A204.1 (cell line): ENCODE results near the gene ECD.
"Not testable (repeated sequence)": the region's sequence is repeated elsewhere in the genome, so short reads cannot be mapped to it uniquely, and the experiment has no call there.

ENCODE experiments used
- FAIRE-seq: peaks from 2 replicates; lab custom pipeline; 2012; peaks lifted over from hg19 to GRCh38; lab: Jason Lieb, UNC

ECD gene

DNA sequence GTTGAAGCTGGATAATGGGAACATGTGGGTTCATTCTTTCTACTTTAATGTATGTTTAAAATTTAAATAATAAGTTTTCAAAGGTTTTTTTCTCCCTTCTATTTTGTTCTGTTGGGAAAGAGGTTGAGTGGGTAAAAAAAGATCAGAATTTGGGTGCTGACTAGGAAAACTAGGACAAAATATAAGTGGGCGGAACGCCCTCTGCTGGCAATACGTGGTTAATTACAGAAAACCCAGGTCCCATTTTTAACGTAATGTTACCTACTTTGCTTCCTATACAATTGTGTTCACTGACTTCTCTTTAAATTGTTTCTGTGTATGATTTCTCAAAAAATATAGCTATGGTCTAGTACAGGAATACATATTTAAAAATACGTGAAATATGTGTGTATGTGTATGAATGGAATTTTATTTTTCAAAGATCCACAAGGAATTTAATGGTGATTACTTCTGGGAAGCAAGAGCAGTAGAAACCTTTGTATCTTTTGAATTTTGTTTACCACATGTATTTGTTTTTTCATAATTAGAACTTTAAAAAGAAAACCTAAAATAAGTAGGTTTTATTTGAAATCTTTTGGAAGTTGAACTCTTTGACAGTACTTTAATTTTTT, 8.7 kb downstream of the ECD start:
- FAIRE-seq: peak; percentile 98

DNA sequence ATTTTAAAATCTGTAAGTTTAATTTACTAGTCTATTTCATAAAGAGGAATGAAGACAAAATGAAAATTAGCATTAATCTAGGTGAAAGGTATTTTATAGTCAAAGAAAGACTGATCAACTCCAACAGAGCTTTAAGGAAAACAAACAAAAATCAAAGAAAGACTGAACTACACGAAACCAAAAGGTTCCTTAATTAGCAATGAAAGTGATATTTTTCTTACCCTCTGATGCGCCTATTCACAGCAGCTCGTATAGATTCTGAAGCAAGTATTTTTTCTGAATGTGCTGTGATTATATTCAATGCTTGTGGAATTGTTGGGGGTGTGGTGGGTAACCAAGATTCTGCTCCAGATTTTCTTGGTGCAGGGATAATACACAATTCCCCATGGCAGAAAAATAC, 11.8 kb downstream of the ECD start:
- FAIRE-seq: no peak

DNA sequence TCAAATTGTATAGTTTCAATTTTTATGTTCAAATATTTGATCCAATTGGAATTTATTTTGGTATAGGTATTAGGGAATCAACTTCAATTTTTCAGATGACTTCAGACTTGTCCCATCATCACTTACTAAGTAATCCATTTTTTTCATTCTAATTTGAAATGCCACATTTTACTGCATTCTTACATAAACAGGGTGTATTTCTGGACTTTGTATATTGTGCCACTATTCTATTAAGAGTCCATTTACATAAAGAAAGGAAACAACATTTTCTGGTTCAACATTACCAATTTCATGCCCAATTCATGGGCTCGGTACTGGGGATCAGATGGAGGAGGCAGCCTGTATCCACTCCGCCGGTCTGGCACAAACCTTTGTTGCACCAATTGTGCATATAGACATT, 15.8 kb downstream of the ECD start:
- FAIRE-seq: no peak

DNA sequence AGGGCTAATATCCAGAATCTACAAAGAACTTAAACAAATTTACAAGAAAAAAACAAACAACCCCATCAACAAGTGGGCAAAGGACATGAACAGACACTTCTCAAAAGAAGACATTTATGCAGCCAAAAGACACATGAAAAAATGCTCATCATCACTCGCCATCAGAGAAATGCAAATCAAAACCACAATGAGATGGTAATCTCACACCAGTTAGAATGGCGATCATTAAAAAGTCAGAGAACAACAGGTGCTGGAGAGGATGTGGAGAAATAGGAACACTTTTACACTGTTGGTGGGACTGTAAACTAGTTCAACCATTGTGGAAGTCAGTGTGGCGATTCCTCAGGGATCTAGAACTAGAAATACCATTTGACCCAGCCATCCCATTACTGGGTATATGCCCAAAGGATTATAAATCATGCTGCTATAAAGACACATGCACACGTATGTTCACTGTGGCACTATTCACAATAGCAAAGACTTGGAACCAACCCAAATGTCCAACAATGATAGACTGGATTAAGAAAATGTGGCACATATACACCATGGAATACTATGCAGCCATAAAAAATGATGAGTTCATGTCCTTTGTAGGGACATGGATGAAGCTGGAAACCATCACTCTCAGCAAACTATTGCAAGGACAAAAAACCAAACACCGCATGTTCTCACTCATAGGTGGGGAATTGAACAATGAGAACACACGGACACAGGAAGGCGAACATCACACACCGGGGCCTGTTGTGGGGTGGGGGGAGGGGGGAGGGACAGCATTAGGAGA, 17.0 kb downstream of the ECD start:
- FAIRE-seq: not testable (repeated sequence)

DNA sequence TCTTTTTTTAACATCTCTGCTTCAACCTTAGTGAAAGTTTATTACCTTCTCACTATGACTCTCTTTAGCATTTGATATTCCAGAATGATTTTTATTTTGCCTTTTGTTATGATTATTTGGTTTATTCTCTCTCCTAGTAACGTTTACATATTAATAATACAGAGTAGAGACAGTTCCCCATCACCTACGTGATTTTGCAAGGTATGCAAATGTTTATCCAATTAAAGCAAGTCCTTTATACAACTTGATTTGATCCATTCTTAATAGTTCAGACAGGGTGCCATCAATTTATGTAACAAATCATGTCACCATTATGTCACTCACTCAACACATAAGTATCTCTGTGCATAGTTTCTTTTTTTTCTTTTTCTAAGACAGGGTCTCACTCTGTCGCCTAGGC, 26.2 kb downstream of the ECD start:
- FAIRE-seq: no peak

DNA sequence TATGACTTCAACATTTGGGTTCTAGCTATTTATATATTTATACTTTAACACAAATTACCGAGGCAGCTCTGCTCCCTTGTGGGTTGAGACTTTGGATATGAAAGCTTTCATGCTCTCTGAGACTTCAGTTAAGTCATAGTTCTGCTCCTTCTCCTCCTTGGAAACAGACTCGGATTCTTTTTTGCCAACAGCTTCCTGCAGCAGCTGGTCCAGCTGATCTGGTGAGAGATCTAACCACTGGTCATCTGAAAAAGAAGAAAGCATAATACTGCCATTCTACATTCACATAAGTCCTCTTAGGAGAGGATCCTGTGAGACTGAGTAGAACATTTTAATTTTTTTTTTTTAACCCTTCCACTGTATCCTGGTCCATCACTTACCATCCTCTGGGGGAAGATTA, 28.6 kb downstream of the ECD start:
- no peak for FAIRE-seq

DNA sequence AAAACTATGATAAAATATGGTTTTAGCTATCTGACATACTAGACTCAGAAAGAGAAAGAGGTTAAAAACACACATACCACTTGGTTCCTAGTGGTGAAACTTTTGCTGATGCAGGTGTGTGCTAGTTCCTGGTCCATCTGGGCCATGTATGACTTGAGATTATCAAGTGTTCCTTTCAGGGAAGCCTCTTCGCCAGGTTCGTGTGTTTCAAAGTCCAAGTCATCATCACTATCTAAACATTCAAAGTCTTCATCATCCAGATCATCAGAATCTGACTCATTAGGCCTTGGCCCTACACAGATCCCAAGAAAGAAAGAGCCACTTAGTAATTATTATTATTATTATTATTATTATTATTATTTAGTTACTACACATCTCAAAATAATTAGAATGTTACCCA, 31.2 kb downstream of the ECD start:
- FAIRE-seq: no peak

DNA sequence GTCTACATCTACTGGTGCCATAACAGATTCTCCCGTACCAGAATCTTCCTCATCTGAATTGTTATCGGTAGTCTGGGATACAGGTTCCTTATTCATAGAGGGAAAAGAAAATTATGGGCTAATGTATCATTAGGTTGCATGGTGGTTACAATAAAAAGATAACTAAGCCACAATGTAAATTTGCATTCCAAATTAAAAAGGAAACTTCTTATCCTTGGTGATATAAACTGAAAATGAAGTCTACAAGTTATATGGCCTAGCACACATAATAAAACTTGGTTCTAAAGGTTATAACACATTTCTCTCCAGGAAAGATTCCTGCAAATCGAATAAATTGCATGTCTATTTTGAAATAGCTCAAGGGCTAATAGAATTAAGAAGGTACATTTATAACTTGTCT, 33.1 kb downstream of the ECD start:
- no peak for FAIRE-seq

DNA sequence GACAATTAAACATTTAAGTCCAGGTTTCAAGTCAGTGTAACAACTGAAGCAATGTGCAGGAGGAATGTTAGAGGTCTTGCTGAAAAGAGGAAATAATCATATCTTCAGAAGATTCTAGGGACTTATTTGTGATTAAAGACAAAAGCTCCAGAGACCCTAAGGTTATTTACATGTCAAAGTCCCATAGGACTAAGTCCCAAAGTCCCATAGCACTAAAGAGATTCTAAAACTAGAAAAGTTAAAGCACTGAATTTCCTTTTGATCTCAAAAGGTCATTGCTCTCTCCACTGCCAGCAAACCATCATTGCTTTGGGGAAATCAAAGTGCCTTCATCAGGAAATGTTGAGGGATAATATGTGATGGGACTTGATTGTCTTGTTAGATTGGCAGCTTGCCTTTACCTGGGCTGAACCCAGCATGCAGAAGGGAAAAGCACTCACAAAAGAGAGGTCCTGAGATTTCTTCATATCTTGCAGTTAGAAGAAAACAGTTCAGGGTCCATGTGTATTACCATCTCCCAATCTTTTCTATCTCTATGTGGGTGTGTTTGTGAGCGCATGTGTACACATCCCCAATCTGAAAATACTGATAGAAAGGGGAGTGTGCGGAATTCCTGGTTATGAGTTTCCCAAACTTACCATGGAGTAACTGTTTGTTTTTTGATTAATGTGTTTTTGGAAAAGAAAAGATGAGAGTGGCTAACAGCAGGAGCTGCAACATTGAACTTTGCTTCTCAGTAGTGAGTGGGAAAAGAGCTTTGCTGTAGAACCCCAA, 35.7 kb downstream of the ECD start:
- no peak for FAIRE-seq

DNA sequence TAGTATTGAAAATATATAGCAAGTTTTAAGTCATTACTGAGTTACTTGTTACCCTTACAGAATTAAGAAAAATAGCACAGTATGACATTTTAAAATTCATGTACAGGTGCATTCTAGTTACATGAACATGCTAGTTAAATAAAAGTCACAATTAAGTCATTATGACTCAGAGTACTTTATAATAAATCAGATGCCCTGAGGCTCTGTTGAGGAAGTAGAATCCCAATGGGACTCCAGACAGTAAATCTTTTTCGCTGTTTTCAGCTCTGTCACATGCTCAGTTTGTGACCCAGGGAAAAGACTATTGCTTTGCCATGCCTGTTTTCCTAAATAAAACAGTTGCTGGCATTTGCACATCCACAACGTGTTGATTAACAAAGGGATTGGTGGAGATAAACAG, 36.5 kb downstream of the ECD start:
- FAIRE-seq: no peak

DNA sequence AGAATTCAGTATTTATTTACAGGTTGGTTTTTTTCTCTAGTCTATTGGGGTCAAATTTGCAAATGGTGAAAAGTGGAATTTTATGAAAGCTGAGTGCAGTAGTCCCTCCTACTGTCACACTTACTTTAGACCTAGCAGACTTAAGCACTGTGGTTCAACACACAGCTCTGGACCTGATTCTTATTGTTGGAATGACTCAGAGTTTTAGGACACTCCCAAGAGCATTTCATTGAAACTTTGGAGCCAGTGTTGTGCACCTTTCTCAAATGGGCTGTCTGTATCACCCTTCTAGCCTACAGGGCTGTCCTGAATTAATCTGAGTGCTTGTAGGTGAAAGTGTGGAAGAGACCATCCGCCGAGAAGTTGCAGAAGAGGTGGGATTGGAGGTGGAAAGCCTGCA, 41.5 kb downstream of the ECD start:
- no peak for FAIRE-seq

DNA sequence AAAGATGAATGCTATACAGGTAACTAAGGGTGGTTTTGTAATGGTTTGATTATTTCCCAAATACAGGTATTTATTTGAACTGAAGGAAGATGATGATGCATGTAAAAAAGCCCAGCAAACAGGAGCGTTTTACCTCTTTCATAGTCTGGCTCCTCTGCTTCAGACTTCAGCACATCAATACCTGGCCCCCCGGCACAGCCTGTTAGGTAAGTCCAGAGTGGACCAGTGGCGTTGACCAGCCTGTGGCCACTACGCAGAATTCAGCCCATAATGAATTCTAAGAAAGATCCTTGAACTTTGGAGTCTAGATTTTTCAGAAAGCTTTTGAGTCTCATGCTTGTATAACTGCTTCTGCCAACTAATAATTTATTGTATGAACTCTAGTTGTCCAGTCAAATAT, 47.9 kb downstream of the ECD start:
- FAIRE-seq: no peak

DNA sequence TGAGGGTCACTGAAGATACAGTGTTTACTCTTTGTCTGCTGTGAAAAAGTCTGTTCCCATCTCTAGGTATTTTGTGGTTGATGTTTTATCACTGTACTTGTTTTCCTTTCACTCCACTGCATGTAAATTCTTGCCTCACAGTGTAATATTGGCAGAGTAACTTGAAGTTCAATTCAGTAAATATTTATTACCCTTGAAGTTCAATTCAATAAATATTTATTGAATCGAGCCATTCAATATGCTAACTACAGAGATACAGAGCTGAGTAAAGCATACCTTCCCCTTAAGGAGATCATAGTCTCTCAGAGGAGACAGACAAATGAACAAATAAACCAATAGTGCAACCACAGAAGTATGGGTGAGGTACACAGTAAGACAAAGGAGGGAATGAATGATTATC, 48.4 kb downstream of the ECD start:
- FAIRE-seq: no peak

DNA sequence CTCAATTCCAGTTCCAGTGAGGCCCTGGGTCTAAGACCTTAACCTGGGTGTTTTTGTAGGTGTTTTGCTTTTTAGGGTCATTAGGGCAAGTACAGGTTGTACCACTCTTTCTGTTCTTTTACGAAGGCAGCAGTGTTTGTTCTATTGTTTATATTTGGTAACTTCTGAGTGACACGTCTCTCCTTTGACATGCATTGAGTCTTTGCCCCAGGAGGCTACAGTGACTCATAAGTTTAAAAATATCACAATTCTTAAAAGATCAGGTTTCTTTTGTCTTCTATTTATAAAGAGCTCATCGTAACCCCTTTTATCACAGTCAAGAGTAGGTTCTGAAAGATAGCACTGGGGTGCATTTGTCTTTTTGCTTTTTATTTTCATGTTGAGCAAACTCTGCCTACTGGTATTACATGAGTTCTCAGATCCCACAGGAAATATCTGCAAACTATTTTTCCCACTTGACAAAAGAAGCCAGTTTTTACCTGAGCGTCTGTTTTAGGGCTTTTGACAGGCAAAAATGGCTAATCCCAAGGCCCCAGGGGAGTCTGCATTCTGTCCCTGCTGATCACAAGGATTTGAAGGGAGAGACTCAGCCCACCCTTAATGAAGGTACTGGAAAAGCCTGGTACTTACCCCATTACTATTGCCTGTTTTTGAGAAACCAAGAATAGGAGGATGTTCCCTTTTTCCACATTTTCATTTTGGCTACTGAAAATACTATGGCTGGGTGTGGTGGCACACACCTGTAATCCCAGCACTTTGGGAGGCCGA, 49.6 kb downstream of the ECD start:
- FAIRE-seq: no peak

DNA sequence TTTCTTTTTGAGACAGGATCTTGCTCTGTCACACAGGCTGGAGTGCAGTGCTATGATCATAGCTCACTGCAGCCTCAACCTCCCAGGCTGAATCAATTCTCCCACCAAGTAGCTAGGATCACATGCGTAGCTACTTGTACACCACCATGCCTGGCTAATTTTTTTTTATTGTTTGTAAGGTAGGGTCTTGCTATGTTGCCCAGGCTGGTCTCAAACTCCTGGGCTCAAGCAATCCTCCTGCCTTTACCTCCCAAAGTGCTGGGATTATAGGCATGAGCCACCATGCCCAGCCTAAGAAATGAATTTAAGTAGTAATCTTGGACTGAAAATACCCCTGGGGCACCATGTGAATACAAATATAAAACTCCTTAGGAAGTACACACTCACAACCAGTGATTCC, 51.8 kb downstream of the ECD start:
- no peak for FAIRE-seq

DNA sequence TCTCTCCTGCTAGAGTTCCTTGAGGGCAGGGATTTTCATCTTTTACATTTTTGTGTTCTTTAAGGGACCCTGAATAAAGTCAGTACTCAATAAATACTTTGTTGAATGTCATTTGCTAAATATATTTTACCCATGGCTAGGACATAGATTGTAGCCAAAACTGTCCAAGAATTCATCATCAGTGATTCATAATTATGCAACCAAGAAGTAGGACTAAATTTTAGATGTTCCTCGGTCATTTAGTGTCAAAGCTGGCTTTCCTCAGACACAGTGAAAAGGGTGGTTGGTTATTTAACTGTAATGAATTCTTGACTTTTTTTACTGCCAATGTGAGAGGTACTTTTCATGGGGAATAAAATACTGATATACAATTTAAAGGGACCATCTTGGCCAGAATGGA, 54.3 kb downstream of the ECD start:
- FAIRE-seq: no peak

DNA sequence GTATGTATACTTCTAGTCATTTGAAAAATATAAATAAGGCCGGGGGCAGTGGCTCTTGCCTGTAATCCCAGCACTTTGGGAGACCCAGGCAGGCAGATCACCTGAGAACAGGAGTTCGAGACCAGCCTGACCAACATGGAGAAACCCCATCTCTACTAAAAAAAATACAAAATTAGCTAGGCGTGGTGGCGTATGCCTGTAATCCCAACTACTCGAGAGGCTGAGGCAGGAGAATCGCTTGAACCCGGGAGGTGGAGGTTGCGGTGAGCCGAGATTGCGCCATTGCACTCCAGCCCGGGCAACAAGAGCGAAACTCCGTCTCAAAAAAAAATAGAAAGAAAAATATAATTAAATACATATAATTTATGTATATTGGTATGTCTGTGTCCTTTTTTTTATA, 55.8 kb downstream of the ECD start:
- FAIRE-seq: not testable (repeated sequence)

DNA sequence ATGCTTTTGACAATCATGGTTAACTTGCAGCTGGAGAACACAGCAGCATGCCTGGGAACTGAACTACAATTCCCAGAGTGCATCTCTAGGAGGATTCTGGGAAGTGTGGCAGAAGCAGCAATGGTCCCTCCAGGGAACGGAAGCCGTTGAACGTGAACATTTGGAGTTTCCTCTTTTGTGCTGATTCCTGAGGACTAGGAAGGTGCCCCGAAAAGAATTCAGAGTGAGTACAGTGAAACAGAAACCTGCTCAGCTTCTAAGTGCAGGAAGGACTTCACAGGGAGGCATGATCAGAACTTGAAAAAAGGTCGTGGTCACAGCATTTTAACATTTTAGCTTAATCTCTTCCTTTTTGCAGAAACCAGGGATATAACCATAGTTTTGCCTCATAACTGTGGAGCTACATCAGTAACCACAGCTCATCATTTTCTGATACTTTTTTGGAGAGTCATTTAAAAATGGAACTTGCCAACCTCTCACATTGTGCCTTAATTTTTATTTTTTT, 57.4 kb downstream of the ECD start, which contains the start of gene NUDT13:
Gene NUDT13, plus strand, starts transcription at position 111 of the 505 bp plus-strand sequence. CDS start 3,911 bp downstream, outside the sequence.
- FAIRE-seq: peak; percentile 29

DNA sequence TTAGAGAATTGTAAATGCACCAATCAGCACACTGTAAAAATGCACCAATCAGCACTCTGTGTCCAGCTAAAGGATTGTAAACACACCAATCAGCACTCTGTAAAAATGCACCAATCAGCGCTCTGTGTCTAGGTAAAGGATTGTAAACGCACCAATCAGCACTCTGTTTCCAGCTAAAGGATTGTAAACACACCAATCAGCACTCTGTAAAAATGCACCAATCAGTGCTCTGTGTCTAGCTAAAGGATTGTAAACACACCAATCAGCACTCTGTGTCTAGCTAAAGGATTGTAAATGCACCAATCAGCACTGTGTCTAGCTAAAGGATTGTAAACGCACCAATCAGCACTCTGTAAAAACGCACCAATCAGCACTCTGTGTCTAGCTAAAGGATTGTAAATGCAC, 58.6 kb downstream of the ECD start:
- not testable (repeated sequence) for FAIRE-seq

DNA sequence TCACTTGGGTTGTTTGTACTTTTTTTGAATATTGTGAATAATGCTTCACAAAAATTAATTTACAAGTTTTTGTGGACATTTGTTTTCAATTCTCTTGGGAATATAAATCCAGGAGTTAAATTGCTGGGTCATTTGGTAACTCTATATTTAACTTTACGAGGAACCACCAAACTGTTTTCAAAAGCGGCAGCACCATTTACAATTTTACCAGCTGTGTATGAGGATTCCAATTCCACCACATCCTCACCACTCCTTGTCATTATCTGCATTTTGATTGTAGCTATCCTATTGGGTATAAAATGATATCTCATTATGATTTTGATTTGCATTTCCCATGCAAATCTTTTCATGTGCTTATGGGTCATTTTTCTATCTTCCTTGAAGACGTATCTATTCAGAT, 61.5 kb downstream of the ECD start:
- FAIRE-seq: no peak

DNA sequence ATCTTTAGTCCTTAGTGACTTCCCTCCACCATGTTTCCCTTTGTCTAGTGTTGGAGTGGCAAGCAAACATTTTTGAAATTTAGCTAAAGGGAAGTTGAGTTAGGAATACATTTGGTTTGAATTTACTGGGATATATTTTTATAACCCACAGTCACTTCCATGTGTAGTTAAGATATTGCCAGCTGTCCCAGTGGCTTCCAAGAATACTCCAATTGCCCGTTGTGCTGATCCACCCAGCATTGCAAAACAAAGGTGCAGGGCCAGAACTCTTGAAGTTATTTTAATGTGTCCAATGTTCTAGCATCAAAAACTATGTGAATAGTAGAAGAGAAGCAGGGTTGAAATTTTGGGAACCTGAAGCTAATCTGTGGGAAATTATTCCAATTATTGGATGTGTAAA, 68.7 kb downstream of the ECD start:
- FAIRE-seq: no peak

DNA sequence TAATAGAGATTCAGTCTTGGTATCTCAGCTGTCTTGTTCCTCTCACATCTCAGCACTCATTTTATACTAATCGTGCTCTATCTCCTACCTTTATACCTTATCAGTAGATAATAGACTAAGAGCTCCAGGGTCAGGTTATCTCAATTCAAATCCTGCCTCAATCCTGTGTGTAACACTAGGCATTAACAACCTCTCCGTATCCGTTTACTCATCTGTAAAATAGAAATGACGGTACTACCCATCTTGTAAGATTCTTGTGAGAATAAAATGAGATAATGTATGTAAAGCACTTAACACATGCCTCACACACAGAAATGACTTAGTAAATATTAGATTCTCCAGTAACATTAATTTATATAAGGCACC, 70.5 kb downstream of the ECD start:
- FAIRE-seq: no peak
